ENCODE results near the gene PGM3.

GRCh38 chr6:83199173-83199862 is 6.3 kb upstream of the PGM3 start:
- TF ChIP-seq CTCF (IDR thresholded peaks at IDR 0.05; ENCODE audit: borderline replicate concordance, extremely low read depth, low read length, poor library complexity, severe bottlenecking), result no peak
- no peak for TF ChIP-seq EZH2 (IDR thresholded peaks at IDR 0.05; ENCODE audit: borderline replicate concordance, low read depth, low read length, severe bottlenecking)

Measured in DND-41 (cell line).